Amniotic stem cell (primary cell): Measurements from ENCODE around the gene STX18.
"Not testable (repeated sequence)": the region's sequence is repeated elsewhere in the genome, so short reads cannot be mapped to it uniquely, and the experiment has no call there.

ENCODE experiments used
- DNase-seq: peaks from one replicate; lab custom pipeline; 2025; lab: John Stamatoyannopoulos, UW

STX18 gene

DNA sequence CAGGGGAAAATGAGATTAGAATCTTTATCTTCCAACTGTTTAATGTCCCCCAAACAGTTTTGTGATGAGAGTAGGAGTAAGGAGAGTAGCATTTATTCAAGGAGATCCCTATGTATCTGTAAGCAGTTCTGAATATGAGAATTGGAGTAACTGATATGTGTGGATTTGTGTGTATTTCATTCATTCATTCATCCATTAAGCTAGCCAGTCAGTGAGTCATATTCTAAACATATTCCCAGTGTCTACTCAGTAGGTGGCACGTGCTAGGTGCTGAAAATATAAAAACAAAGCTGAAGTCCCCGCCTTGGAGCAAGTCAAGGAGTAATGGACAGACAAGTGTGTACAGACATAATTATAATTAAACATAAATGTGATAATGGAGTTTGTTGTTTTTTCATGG is 12.4 kb upstream of the STX18 start:
- DNase-seq: no peak

DNA sequence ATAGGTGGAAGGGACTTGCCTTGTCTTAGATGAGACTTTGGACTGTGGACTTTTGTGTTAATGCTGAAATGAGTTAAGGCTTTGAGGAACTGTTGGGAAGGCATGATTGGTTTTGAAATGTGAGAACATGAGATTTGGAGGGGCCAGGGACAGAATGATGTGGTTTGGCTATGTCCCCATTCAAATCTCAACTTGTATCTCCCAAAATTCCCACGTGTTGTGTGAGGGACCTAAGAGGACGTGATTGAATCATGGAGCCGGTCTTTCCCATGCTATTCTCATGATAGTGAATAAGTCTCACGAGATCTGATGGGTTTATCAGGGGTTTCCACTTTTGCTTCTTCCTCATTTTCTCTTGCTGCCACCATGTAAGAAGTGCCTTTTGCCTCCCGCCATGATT is 10.2 kb upstream of the STX18 start:
- not testable (repeated sequence) for DNase-seq

DNA sequence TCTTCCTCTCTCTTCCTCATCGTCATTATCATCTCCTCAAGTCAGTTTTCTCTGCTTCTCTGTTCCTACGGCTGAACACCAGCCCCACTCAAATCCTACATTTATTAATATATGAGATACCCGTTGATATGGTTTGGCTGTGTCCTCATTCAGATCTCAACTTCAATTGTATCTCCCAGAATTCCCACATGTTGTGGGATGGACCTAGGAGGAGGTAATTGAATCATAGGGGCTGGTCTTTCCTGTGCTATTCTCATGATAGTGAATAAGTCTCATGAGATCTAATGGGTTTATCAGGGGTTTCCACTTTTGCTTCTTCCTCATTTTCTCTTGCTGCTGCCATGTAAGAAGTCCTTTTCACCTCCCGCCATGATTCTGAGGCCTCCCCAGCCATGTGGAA is 8.3 kb upstream of the STX18 start:
- not testable (repeated sequence) for DNase-seq

DNA sequence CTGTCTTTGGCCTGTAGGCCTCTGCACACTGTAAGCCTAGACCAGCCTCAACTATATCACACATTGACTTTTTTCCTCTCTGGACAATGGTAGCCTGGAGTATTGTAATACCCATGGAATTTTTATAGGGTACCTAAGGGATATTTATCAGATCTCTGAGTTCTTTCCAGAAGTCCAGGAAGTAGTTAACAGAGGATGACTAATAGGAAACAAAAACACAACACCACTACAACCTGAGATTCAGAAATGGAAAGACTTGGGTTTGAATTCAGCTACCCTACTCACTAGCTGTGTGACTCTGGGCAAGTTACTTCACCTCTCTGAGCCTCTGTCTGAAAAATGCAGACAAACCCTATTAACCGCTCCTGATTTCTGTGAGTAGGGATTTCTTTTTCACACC is 7.7 kb upstream of the STX18 start:
- DNase-seq: no peak

DNA sequence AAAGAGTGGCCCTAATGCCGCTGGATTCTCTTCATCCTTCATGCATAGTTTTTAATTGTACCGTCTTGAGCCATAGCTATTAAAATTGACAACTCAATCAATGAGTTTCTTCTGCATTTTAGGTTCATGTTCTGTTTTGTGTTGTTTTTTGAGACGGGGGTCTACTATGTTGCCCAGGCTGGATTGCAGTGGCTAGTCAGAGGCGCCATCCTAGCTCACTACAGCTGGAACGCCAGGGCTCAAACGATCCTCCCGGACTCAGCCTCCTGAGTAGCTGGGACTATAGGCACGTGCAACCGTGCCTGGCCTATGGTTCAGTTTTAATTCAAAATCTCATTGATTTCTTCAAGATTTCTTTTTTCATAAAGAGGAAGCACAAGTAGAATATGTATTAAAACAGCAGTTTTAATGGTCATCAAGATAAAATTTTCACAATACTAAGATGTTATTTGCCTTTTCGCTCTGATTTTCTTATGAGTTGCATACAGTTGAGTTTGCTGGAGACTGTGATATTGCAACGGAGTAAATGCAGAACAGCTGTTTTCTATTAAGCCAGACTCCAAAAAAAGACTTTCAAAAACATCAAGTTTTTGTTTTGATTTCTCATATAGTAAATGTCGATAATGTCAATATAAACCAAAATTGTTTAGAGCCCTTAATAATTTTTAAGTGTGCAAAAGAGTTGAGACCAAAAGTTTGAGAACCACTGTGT is 1.1 kb upstream of the STX18 start:
- no peak for DNase-seq

DNA sequence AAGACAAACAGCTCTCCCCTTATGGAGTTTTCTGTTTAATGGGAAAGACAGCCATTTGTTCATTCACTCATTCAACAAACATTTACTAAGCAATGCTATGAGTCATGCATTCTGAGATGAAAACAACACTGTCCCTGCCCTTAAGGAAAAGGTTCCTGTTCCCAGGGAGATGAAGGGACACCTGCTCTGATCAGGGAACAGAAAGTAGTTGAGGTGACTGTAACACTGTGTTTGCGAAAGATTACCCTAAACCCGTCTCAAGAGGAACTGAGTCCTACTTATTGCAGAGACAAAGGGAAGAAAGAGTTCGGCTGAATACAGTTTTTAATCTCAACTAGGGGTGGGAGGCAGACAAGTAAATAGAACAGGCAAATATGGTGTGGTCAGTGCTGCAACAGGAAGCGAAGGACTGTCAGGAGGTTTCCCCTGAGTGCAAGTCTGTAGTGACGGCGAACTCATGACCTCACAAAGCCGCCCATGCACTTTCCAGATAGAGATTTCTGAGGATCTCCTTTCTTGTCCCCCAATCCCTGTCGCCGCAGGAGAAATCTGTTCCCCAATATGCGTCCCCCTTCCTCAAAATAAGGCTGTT is 712 bp downstream of the STX18 start:
- no peak for DNase-seq

DNA sequence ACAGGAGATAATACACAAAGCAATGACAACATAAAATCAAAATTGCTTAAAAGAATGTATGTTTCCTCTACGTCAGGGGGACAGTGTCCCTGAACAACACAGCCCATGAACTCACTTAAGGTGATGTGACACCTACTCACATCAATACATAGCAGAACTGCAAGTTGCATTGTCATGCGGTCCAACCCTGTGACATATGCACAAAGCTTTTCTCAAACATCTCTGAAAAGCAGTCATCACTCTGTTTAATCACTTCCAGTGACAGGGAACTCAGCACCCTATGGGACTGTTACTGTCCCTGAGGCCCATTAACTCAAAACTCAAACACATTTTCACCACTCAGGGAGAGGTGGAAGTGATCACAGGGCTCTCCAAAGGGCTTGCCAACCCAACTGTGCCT is 2.4 kb downstream of the STX18 start:
- no peak for DNase-seq

DNA sequence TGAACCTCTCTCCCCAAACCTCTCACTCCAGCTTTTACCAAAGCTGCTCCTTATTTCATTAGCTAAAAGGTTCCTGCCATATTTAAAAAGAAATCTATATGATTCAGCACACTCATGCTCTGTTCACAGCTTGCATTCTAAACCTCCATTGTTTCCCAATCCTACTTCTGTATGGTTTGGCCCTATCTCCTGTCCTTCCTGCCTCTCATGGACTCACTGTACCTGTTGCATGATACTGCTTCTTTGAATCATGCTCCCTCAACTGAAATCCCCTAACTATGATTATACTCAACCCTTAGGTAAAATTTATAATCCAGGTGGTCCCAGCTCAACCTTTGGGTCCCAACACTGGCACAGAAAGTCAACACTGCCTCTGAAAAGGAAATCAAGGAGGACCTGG is 6.3 kb downstream of the STX18 start:
- no peak for DNase-seq

DNA sequence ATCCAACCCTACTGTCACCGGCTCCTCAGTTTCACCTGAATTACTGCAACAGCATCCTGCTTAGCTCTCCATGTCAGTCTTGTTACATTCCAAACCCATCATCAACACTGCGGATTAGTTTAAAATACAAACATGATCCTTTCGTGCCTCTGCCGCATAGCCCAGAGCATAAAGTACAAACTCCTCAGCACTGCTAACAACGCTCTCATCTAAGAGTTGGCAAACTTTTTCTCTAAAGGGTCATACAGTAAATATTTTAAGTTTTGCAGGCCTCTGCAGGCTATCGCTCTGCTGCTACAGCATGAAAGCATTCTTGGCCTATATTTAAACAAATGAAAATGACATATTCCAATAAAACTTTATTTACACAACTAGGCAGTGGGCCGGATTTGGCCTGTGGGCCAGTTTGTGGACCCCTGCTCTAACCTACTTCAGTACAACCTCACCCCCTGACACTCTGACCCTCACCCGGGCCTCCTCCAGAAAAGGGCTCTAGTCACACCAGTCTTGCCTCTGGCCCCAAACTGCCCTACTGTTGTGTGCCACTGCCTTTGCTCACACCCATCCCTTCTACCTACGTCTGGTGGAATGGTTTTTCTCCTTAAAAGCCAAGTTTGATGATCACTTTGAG is 7.2 kb downstream of the STX18 start:
- DNase-seq: no peak

DNA sequence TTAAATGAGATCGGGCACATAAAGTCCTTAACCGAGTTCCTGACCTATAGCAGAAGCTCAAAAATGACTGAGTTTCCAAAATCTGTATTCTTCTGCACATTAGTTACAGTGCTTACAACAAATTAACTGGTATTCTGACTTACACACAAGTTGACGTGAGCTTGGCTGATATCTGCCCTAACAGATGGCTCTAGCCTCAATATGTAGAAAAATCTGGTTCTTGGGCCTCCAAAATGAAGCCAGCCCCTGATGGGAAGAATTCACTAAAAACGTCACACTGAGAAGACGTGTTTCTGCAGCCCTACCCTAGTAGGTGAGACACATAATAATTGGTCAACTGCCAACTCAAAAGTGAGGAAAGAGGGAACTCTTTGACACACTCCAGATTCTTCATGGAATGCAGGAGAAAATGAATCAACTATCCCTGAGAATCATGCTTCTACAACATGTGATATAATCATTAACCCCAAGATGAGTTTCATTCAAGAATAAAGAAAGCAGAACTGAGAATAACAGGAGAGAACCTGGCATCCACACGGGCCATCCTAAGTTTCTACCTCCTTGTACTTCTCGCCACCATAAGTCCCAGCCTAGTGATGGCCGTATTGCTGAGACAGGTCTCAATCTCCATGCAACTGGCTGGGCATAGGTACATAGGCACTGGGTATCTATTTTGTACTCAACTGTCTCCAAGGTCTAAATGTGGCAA is 8.2 kb downstream of the STX18 start:
- no peak for DNase-seq

DNA sequence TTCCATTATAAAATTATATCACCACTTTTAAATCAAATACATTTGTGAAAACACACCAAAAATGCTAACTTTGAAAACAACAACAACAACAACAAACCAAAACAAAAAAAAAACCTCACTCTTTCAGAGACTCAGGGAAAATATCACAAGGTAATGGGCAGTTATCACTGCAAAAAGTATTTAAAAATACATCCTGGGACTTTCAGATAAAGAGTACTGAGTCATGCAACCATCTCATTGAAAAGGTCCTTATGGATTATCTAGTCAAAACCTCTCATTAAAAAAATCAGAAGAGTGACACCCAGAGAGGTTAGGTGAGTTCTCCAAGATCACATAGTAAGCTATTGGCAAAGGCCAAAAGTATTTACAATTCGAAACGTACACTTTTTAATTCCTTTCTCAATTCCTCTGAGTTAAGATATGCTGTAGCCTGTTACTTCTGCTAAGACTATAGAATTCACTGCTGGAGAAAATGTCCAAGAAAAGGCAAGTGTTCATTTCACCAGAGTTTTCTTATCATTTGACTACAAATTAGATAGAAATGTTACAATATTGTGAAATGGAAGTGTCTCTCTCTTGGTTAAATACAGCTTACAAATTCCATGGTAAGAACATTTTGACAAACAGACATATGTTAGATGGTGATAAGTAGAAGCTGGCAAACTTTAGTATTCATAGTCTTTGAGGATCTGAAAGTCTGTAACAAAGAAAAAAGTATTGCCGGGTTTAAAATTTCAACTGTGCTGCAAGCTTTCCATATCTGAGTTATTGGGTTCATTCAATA is 9.3 kb downstream of the STX18 start:
- DNase-seq: no peak

DNA sequence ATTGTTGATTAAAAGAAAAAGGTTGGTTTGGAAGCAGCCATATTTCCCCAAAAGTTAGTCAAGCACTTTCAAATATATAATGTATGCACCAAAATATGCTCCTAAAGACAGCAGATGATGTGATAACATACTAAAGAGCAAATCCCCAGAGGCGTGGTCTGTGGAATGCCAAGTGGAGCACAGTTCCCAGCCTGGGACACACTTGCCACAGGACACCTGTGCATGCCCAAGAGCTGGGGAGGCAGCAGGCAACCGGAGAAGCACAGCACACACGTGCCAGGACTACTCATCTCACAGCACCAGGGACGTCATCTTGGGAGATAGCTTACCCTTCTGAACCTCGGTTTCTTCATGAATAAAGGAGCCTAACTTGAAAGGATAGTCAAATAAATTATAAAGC is 12.5 kb downstream of the STX18 start:
- no peak for DNase-seq

DNA sequence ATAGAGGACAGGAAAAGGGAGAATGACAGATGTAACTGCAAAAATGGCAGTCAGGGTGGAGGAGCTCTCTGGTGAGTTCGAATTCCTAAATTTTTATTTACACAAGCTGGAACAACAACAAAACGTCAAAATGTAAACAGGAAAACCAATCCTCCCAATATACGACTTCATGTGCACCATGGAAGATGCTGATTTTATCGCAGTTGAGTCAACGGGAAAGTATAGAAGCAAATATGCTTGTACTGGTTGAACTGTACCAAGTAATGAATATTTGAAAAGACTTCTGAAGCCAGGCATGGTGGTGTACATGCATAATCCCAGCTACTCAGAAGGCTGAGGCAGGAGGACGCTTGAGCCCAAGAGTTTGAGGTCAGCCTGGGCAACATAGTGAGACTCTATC is 15.4 kb downstream of the STX18 start:
- DNase-seq: no peak

DNA sequence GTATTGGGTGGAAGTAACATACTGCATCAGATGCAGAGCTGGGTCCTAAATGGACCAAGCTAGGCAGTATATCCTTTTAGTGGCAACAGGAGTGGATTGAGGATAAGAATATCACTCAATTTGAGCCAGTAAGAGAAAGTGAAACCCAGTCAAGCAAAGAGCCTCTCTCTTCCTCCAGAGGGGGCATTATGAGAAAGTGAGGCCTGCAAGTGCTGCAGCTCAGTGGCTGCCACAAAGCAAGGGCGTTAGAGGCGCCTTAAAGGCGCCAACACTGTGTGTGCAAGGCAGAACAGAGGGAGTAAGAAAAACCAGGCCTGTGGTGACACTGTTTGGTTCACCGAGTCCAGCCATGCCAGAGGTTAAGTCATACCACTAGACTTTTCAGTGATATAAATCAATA is 17.5 kb downstream of the STX18 start:
- DNase-seq: no peak

DNA sequence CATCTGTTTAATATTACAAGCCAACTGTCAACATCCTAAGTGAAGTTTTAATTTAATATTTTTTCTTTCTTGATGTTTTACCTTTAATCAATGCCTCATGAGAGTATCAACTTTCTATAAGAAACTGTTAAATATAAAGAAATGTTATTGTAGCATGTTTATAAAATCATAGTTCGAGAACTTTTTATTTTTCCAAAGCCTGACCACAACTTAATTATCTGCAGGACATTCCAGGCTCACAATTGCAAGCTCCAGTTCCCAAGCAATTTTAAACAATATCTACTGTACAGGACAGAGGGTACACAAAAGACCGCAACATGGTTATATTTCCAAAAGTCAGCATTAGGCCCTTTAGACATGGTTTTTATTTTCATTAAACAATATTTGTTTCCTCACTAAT is 20.1 kb downstream of the STX18 start:
- no peak for DNase-seq

DNA sequence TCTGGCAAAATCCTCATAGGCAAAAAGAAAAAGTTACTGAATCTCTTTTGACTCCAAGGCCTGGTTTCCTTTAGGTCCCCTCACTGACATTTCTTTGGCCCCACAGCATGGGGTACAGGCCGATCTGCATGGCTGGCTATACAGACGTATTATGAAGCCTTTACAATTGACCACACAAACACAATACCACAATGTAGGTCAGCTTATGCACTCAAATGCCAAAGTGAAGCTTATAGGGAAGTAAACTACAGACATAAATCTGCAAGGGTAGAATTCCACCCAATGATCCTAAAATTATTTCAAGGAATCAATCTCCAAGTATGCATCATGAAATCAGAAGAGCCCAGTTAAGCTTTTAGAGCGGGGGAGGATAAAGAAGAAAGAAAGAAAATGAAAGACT is 20.7 kb downstream of the STX18 start:
- no peak for DNase-seq

DNA sequence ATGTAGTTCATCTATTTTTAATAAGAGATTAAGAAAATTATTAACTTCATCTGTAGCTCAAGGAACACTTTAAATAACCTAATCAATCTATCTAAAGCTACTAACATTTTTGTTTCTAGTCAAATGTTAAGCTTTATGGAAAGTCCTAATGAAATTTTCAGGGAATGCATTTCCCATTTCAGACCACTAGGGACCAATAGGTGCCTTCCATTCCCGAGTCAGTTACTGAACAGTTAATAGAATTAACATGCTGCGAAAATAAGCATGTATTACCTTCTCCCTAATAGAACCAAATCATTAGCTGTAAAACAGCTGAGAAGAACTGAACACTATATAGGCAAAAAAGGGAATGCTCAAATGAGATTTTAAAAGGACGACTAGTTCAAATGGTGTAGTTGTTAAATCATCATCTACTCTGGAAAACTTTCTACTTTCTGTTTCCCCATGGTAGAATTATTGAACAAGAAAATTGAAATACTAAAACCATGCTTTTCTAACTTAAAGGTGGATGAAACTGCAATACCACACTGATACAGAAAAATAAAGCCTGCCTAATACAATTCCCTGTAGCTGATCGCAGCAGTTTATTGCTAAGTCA is 22.5 kb downstream of the STX18 start:
- no peak for DNase-seq

DNA sequence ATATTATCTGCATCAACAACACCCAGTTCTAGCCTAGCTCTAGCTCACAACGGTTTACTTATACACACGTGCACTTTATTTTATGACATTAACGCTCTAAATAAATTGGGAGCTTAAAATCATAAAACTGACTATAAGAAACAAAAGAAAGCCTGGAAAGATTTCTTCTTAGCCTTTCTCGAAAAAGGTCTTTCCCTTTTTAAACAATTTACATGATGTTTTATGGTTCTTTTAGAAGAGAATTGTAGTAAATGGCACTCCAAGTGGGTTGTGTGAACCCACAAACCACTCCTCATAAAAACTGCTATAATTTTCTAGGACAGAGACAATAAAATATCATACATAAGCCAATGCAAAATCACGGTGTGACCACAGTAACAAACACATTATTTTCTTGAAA is 23.1 kb downstream of the STX18 start:
- DNase-seq: no peak

DNA sequence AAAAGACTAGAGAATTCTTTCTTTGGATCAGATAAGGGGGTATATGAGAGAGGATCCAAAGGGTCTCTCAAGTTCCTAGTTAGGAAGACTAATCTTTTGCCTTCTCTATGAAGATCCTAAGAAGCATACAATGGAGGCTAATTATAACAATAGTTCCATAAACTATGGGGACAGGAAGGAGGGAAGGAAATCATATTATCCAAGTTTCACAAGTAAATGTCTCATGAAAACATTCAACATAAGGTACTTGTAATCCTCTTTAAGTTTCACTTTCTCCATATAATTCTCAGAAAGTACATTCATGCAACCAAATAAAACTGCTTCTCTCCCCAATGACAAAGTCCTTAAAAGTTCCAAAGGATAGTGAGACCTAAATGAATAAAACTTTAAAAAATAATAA is 27.1 kb downstream of the STX18 start:
- no peak for DNase-seq

DNA sequence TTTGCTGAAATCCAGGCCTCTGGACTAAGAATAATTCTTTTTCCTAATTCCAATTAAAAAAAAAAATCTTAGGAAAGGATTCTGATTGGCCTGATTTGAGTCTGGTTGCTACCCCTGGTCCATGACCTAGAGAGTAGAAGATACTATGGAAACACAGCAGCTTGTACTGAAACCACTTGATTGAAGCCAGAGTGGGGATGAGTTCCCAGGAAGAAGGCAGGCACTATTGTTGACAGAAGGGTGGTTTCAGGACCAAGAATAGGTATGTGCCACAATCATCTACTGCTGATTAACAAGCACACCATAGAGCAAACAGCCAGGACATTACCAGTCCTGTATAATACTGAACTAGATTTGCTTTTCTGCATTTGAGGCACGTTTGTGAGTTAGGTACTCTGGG is 29.6 kb downstream of the STX18 start:
- DNase-seq: no peak

DNA sequence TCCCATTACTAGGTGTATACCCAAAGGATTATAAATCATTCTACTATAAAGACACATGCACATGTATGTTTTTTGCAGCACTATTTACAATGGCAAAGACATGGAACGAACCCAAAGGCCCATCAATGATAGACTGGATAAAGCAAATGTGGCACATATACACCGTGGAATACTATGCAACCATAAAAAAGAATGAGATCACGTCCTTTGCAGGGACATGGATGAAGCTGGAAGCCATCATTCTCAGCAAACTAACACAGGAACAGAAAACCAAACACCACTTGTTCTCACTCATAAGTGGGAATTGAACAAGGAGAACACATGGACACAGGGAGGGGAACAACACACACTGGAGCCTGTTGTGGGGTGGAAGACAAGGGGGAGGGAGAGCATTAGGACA is 31.2 kb downstream of the STX18 start:
- not testable (repeated sequence) for DNase-seq

DNA sequence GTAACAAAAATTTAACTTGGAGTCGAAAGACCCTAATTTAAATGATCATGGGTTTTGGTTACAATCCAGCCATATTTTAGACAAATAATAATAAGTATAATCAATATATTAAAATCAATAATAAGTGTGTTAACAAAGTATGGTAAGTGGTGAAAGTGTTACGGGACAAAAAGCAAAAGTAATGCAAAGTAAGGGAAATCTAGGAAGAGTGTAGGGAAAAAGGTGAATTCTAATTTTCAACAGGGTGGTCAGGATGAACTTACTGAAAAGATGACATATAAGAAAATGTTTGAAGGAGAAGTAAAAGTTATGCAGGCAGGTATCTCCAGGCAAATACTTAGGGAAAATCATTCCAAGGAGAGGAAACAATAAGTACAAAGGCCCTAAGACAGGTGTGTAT is 32.3 kb downstream of the STX18 start:
- DNase-seq: no peak
